ENCODE data around the gene FOXD3.

Gene FOXD3

DNA sequence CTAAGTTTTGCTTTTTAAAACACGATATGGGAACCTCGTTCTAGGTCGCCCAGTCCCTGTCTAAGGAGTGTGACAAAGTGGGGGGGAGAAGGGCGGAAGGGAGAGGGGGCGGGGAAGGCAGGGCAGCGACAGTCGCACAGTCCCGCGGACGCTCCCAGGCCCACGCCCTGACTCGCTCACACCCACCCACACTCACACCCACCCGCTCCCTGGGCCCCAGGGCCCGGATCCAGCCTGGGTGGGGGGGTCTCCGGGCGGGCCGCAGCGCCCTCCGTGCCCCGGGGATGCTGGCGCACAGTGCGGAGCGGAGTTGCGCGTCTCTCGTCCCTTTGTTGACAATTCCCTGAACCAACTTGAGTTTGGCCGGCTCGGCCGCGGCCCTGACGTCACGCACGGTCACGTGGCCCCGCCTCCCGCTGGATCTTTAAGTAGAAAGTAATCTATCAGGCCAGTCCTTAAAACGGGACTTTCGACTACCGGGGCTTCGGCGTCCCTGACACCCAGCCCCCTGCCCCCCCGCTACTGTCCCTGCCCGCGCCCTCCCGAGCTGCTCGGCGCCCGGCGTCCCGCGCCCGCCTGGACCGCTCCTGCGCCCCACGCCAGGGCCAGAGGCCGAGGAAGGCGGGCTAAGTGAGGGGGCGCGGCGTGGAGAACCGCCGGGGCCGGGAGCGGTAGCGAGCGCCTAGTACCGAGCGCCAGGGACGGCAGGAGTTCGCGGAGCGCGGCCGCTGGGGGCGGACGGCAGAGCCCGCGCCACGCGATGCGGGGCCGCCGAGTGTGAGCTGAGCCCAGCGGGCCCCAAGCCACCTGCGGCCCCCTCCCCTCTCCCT is at the start of gene FOXD3:
TSS of gene FOXD3 (plus strand) at position 454 of the 830 bp plus-strand sequence. CDS start 492 bp downstream, outside the sequence.
- no peak within 1 kb of the TSS for H3K27ac ChIP-seq

DNA sequence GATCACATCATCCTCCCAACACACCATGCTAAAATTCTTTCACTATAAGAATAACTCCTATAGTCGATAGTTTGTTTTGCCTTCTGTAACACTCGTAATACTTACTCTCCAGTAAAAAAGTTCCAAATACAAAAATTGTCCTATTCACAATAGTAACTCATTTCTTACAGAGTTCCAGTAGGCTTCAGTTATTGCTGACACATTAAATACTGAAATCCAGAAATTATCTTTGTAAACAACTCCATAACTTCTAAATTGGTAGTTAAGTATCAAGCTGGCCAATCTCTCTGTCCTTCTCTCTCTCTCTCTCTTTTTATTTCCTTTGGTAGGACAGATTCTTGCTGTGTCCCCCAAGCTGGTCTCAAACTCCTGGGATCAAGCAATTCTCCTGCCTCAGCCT is 49.6 kb upstream of the FOXD3 start:
- no peak for DNase-seq
- no peaks in the 10 kb centered on the region for H3K27me3 ChIP-seq (ENCODE audit: insufficient read depth, low read depth, severe bottlenecking)
- H3K36me3 ChIP-seq, result no peaks in the 10 kb centered on the region
- H3K9me3 ChIP-seq (ENCODE audit: severe bottlenecking), result no peaks in the 10 kb centered on the region
- no peak overlapping the region for H3K27ac ChIP-seq
- H3K4me3 ChIP-seq (ENCODE audit: low read depth, low read length), result no peak overlapping the region
- TF ChIP-seq CTCF (IDR thresholded peaks at IDR 0.05; ENCODE audit: low read depth, low read length), result no peak

More for the DNA sequence above, at the start of gene FOXD3:
- Histone ChIP-seq H3K27me3 (ENCODE audit: insufficient read depth, low read depth, severe bottlenecking) (peaks cover 90% of the 10 kb centered on the region), H3K36me3 (no peaks in the 10 kb centered on the region), H3K9me3 (ENCODE audit: severe bottlenecking) (no peaks in the 10 kb centered on the region), H3K4me3 (ENCODE audit: low read depth, low read length) (peak within 1 kb of the TSS; percentile 43)
- no peak for TF ChIP-seq CTCF (IDR thresholded peaks at IDR 0.05; ENCODE audit: low read depth, low read length)
- peak; percentile 67 for DNase-seq

DNA sequence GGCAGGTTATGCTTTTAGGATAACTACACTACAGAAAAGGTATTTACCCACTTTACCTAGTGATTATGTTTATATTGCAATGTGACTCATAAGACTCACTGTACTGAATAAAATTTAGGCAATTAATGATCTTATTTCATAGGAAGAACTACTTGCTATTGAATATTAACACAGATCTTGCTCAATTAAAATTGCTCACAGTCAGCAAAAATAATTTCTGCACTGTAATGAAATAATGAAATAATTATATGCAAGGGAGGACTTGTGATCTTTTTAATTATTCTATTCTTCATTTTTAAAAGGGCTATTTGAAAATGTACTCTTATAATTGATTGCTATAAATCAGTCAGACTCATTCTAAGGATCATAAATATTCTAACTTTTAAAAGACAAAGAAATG is 48.0 kb upstream of the FOXD3 start:
- no peak for DNase-seq
- TF ChIP-seq CTCF (IDR thresholded peaks at IDR 0.05; ENCODE audit: low read depth, low read length), result no peak
- H3K27ac ChIP-seq, result no peak overlapping the region
- H3K27me3 ChIP-seq (ENCODE audit: insufficient read depth, low read depth, severe bottlenecking), result no peaks in the 10 kb centered on the region
- H3K36me3 ChIP-seq, result no peaks in the 10 kb centered on the region
- no peaks in the 10 kb centered on the region for H3K9me3 ChIP-seq (ENCODE audit: severe bottlenecking)
- H3K4me3 ChIP-seq (ENCODE audit: low read depth, low read length), result no peak overlapping the region

DNA sequence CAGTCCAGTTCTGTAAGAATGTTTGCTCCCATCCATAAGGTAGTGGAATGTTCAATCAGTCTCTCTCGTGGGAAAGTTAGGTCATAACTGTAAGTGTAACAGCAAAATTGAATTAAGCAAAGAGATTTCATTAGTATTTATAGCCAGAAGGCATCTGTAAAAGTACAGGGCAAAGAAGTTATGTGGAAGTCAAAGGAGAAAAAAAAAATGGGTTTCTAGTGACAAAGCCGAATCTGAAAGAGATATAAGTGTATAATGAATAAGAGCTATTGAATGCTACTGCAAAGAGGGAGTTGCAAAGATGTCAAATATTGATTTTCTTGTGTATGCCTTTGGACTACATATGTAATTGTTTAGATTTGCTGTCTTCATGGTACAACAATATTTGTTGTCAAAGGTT is 47.4 kb upstream of the FOXD3 start:
- no peak for TF ChIP-seq CTCF (IDR thresholded peaks at IDR 0.05; ENCODE audit: low read depth, low read length)

DNA sequence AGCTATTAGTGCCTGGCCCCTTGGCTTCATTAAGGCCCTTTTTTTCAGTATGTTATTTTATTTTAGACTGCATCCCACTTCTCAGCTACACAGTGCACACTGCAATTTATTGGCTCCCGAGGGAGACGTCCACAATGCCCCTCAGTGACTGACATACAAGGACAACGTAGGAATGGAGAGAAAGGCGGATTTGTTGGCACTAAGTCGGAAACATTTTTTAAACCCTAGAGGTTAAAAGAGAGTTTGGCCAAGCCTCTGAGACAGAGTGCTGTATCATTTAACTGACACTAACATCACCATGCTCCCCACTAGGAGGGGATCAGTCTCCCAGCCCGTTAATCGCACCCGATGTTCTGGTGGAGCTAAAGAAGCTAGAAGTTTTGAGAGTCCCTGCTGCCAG is 45.7 kb upstream of the FOXD3 start:
- no peaks in the 10 kb centered on the region for H3K9me3 ChIP-seq (ENCODE audit: severe bottlenecking)
- peak overlapping the region; percentile 37 for H3K4me3 ChIP-seq (ENCODE audit: low read depth, low read length)
- DNase-seq, result peak; percentile 44
- no peak overlapping the region for H3K27ac ChIP-seq
- no peaks in the 10 kb centered on the region for H3K36me3 ChIP-seq
- no peaks in the 10 kb centered on the region for H3K27me3 ChIP-seq (ENCODE audit: insufficient read depth, low read depth, severe bottlenecking)
- TF ChIP-seq CTCF (IDR thresholded peaks at IDR 0.05; ENCODE audit: low read depth, low read length), result no peak

More for the DNA sequence above, 47.4 kb upstream of the FOXD3 start:
- no peaks in the 10 kb centered on the region for H3K36me3 ChIP-seq
- no peaks in the 10 kb centered on the region for H3K9me3 ChIP-seq (ENCODE audit: severe bottlenecking)
- no peak overlapping the region for H3K4me3 ChIP-seq (ENCODE audit: low read depth, low read length)
- no peak for DNase-seq
- no peaks in the 10 kb centered on the region for H3K27me3 ChIP-seq (ENCODE audit: insufficient read depth, low read depth, severe bottlenecking)
- H3K27ac ChIP-seq, result no peak overlapping the region

Measured in WERI-Rb-1 (cell line).